DND-41 (cell line): ENCODE data around the gene POU6F2.

Experiments
- ATAC-seq: fragments of 200-7000 bp; cut with Tn5 transposase; 3 replicates; pipeline ENCODE4 v1.9.1; 2021; ENCODE audit warnings: low read depth; ENCODE audit not compliant: insufficient read depth
- DNase-seq: peaks from one replicate; pipeline ENCODE4 v3.0.0-alpha.2; 2020
- H2AFZ ChIP-seq: 2 replicates; pipeline ENCODE4 v1.6.0; 2012; ENCODE audit warnings: low read depth, low read length
- H3K27ac ChIP-seq: 2 replicates; pipeline ENCODE4 v1.5.1; 2012; ENCODE audit warnings: low read length, inconsistent platforms
- H3K27me3 ChIP-seq: fragments of 200-600 bp; sonication (generic); 2 replicates; pipeline ENCODE4 v1.6.0; 2012; ENCODE audit warnings: low read length, mild to moderate bottlenecking, inconsistent platforms; ENCODE audit not compliant: insufficient read depth, poor library complexity
- H3K36me3 ChIP-seq: 2 replicates; pipeline ENCODE4 v1.5.1; 2012; ENCODE audit warnings: low read length, inconsistent platforms; ENCODE audit not compliant: insufficient read depth
- H3K4me1 ChIP-seq: 2 replicates; pipeline ENCODE4 v1.5.1; 2012; ENCODE audit warnings: mild to moderate bottlenecking, low read length; ENCODE audit not compliant: insufficient read depth
- H3K4me2 ChIP-seq: 2 replicates; pipeline ENCODE4 v1.6.0; 2012; ENCODE audit warnings: mild to moderate bottlenecking, moderate library complexity, low read length, inconsistent platforms; ENCODE audit not compliant: insufficient read depth
- H3K4me3 ChIP-seq, 2 experiments: fragments of 200-600 bp in 1 of 2; shearing (Covaris generic) in 1 of 2; 2 replicates each; pipeline ENCODE4 v1.5.1; 2012 to 2016; ENCODE audit warnings: inconsistent platforms in 2 of 2, low read length in 2 of 2, mild to moderate bottlenecking in 2 of 2, low read depth in 1 of 2, moderate library complexity in 1 of 2
- H3K79me2 ChIP-seq: 2 replicates; pipeline ENCODE4 v1.6.0; 2012; ENCODE audit warnings: low read length, inconsistent platforms; ENCODE audit not compliant: insufficient read depth
- H3K9ac ChIP-seq: 2 replicates; pipeline ENCODE4 v1.6.0; 2012; ENCODE audit warnings: low read depth, mild to moderate bottlenecking, inconsistent platforms, low read length, moderate library complexity
- H3K9me3 ChIP-seq: 2 replicates; pipeline ENCODE4 v1.5.1; 2012; ENCODE audit warnings: low read length, moderate library complexity, mild to moderate bottlenecking, inconsistent platforms; ENCODE audit not compliant: insufficient read depth, severe bottlenecking
- H4K20me1 ChIP-seq: 2 replicates; pipeline ENCODE4 v1.6.0; 2012; ENCODE audit warnings: low read length; ENCODE audit not compliant: insufficient read depth
- CTCF ChIP-seq: IDR thresholded peaks from 2 replicates; pipeline ENCODE4 v1.5.1; 2012; ENCODE audit warnings: borderline replicate concordance, low read length, moderate library complexity, mild to moderate bottlenecking; ENCODE audit not compliant: poor library complexity, severe bottlenecking; ENCODE audit errors: extremely low read depth
- EZH2 ChIP-seq: IDR thresholded peaks from 3 replicates; pipeline ENCODE4 v1.6.1; 2012; ENCODE audit warnings: borderline replicate concordance, low read depth, mild to moderate bottlenecking, moderate library complexity, low read length, inconsistent platforms; ENCODE audit not compliant: severe bottlenecking

The POU6F2 gene

DNA sequence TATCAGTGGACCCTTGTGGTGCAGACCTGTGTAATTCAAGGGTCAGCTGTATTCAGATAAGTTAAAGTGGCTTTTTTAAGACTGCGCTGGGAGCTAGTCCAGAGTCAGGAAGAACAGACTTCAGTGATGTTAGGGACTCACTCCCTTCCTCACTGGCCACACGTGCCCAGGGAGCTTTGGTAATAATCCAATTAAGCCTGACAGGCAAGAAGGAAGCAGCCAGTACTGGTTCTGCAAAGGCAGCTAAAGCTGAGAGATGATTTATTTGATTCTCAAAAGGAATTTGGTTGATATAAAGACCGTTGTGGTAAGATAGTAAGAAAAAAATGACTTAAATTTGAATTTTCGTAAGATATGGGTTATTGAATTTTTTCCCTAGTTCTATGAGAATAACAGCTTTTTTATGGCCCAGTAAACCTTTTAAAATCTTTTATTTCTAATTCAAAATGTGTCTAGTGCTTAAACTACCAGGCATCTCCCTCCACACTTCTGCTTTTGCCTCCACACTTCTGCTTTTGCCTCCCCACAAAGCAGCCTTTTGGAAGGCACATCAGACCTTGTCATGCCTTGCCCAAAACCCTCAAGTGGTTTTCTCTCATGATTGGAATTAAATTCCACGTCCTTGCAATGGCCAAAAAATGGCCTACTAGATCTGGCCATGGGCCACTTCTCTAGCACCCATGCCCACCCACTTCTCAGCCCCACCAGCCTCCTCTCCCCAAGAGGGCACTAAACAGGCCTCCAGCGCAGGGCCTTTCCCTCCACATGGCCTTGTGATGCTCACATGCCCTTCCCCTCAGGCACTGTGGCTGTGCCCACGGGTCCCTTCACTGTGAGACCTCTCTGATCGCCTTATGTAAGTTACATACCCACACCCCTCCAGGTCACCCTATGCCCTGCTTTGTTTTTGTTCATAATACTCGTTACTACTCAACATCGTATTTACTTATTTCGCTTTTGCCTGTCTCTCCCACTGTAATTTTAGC is 92.5 kb downstream of the POU6F2 start:
- Histone ChIP-seq H3K27ac (no peak overlapping the region), H3K79me2 (no peaks in the 10 kb centered on the region), H3K9ac (no peak overlapping the region), H4K20me1 (no peaks in the 10 kb centered on the region; the same call in 1 of the 2 replicates), H3K27me3 (peaks cover 14% of the 10 kb centered on the region), H3K4me1 (no peaks in the 10 kb centered on the region), H3K36me3 (no peaks in the 10 kb centered on the region), H3K4me2 (no peak overlapping the region), H2AFZ (no peak overlapping the region), H3K4me3 (no peak overlapping the region), H3K9me3 (no peaks in the 10 kb centered on the region)
- DNase-seq (no peak), ATAC-seq (no peak)
- TF ChIP-seq CTCF: no peak
- no peak for TF ChIP-seq EZH2

- H3K79me2 ChIP-seq: no peaks in the 10 kb centered on the region
- no peak overlapping the region for H2AFZ ChIP-seq
- H3K27me3 ChIP-seq: peaks cover 14% of the 10 kb centered on the region
- no peak overlapping the region for H3K27ac ChIP-seq
- no peak overlapping the region for H3K9ac ChIP-seq
- no peaks in the 10 kb centered on the region; the same call in 1 of the 2 replicates for H4K20me1 ChIP-seq
- no peaks in the 10 kb centered on the region for H3K9me3 ChIP-seq
- no peak overlapping the region for H3K4me2 ChIP-seq
- no peak for TF ChIP-seq EZH2
- no peak for TF ChIP-seq CTCF
- H3K36me3 ChIP-seq: no peaks in the 10 kb centered on the region
- ATAC-seq (no peak), DNase-seq (no peak)
- H3K4me1 ChIP-seq: no peaks in the 10 kb centered on the region
- H3K4me3 ChIP-seq: no peak overlapping the region
Observed at GRCh38 chr7:39071116-39071515, 93.4 kb downstream of the POU6F2 start.

DNA sequence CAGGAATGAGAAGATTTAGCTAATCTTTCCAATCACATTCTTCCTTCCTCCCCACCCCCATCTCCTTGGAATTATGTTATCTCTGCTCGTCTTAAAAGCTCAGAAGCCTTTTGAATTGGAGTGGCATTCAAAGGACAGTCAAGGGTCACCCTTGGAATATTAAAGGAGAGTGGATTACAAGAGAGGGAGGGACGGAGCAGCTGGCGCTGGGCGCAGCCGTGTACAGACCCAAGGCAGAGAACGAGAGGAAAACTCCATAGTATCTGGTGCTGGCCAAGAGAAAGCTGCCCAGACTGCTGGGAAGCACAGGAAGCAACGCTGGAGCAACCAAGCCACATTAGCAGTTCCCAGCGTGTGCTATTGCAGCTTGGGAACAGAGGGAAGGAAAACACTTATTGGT is 95.7 kb downstream of the POU6F2 start:
- H3K27me3 ChIP-seq: peaks cover 14% of the 10 kb centered on the region
- H4K20me1 ChIP-seq: no peaks in the 10 kb centered on the region; the same call in 1 of the 2 replicates
- no peak overlapping the region for H3K4me2 ChIP-seq
- H2AFZ ChIP-seq: no peak overlapping the region
- H3K79me2 ChIP-seq: no peaks in the 10 kb centered on the region
- H3K9ac ChIP-seq: no peak overlapping the region
- no peak for DNase-seq
- no peak overlapping the region for H3K4me3 ChIP-seq
- no peak for ATAC-seq
- no peaks in the 10 kb centered on the region for H3K9me3 ChIP-seq
- H3K27ac ChIP-seq: no peak overlapping the region
- TF ChIP-seq EZH2 (no peak), CTCF (no peak)
- no peaks in the 10 kb centered on the region for H3K36me3 ChIP-seq
- H3K4me1 ChIP-seq: no peaks in the 10 kb centered on the region
